GM10847 (cell line): ENCODE measurements around the gene XRCC3.

Source experiments
- POLR2A ChIP-seq: IDR thresholded peaks from 2 replicates; pipeline ENCODE4 v1.6.1; 2011; ENCODE audit not compliant: insufficient read length; ENCODE audit errors: extremely low read depth

Gene XRCC3

DNA sequence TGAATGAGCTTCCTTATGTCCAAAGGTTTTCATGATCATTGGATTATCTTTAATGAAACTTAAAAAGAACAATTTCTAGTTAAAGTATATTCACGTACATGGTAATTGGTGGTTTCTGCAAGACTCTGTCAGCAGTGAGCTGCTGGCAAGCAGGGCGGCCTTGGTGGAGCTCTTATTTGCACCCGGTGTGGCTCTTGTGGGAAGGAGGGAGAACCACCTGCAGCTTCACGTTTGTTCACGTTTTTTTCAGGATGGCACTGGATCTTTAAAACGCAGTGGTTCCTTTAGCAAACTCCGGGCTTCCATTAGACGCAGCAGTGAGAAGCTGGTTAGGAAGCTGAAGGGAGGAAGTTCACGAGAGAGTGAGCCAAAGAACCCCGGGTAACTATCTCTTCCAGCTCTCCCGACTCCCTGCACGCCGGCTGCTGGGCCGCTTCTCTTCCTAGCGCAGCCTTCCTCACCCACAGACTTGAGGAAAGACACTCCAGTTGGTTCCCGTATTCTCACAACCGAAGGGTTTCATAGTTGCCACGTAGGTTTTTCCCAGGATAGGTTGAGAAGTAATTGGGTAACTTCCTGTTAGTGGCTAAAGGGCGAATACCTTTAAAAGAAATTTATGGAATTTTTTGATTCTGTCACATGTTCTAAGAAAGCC, 28.3 kb downstream of the XRCC3 start:
- no peak for TF ChIP-seq POLR2A

DNA sequence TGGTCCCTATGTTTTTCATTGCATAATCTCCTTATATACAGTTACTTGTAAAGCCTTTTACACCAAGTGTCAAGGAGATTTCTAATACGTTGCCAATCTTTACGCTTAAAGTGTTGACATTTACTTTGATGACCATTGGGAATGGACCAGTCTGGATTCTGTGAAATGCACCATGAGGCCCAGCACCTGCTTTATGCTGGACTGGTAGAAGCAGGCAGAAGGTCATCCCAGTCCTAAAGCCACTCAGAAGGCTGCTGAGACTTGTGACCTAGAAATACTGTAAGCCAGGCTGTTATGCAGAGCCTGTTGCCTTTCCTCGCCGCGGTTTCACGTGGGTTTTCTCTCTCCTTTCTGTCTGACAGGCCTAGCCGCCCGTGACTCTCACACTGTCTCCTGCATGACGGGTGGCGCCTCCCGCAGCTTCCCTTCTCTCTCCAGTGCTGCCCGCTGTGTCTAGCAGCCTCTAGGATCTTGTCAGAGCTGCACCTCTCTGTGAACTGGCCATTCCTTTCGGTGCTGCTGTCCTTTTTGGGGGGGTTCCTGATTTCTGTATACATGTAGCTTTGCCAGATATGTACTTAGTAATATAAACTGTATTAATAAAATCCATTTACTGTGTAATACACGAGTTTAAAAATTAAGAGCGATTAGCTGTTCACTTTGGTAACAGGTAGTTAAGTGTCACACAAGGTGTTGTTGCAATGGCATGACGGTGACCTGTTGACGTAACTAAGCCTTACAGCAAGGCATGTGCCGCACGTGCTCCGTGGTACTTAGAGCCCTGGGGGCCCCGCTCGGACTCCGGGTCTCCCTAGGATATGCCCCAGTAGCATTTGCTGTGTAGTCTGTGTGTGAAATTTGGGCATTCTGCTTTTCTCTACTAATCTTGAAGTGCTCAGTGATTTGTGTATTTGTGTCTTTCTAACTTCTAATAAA, 29.7 kb downstream of the XRCC3 start:
- TF ChIP-seq POLR2A: no peak

DNA sequence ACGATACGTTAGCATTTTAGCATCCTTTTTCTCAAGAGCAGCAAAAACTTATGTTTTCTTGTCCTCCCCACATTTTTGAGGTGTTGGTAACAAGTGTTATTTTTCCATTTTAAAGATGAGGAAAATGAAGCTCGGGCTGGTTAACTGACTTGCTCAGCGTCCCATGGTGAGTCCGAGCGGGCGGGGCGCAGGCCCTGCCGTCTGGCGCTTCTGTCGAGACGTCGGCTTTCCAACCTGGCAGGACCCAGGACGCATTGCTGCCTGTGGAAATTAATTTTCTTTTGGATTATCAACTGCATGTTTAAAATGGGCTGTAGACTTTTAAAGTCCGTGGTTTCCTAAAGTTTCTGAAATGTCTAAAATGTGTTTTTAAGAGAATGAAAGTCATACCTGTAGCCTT, 30.4 kb downstream of the XRCC3 start:
- TF ChIP-seq POLR2A: no peak

DNA sequence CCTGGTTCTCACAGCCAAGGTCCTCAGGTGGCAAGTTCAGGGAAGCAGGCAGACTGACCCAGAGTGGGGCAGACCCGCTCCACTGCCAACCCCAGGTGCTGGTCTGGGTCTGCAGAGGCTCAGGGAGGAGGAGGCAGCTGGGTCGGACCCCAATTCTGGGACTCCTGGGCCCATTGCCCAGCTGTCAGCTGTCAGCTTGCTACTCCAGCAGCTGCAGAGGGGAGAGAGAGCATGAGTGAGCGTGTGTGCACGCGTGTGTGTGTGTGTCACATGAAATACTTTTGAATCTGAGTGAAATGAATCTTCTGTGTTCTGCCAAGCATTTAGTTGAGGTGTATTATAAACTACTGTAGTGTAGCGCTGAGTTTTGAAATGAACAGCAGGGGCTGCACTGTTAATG, 30.8 kb downstream of the XRCC3 start:
- no peak for TF ChIP-seq POLR2A

DNA sequence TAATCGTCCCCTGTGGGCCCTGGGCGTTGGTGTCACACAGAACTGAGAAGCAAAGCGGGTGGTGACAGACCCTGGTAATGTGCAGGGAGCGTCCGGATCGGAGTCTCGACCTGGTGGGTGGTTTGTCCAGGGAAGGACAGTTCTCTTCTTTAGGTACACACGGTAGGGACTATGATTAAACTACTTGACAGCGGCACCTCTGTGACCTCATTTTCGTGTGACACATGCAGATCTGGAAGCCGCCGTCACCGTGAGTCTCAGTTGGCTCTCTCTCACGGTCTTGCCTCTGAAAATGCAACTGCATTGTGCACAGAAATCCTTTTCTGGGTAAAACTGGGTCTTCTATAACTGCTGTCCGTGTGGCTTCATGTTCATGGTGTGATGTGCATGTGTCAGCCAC, 32.1 kb downstream of the XRCC3 start:
- TF ChIP-seq POLR2A: no peak

DNA sequence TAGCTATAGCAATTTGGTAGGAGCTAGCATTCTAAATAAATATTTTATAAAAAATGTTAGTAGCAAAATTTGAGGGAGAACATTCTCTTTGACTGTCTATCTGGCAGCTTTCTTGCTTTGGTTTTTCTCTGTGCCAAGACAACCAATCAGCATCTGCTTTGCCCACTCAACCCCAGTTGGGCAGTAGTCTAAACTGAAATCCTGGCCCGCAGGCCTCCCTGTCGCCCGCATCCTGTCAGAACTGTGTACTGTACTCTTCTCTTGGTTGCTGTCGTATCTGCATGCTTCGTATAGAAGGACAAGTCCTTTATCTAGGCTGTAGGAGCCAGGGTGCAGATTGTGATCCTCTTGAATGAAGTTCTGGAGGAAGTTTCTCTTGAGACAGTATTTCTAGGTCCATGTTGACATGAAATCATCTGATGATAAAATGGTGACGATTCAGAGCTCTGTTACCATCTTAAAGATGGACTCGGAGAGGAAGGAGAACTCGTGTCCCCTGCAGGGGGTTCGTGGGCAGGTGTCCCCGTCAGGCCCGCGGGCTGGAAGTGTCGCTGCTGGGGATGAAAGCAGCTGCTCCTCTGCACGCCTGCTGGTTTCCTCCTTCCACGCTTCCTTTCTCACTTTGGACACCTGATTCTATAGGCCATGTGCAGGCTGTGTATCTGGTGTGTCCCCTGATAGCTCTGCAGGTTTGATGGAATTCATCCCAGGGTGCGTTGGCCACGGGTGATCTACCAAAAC, 34.6 kb downstream of the XRCC3 start:
- no peak for TF ChIP-seq POLR2A

DNA sequence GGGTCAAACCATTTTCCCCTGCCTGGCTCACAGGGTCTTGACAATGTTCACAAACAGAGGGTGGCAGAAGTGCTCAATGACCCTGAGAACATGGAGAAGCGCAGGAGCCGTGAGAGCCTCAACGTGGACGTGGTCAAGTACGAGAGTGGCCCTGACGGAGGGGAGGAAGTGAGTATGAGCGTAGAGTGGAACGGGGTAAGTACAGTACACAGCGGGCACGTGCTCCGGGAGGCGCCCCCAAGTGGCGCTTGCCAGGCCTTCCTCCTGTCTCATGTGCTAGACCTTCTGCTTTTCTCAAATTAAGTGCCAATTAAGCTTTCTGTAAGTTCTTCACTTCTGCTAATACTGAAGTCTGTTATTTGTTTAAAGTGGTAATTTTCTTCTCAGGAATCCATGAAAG, 35.9 kb downstream of the XRCC3 start:
- TF ChIP-seq POLR2A: no peak

DNA sequence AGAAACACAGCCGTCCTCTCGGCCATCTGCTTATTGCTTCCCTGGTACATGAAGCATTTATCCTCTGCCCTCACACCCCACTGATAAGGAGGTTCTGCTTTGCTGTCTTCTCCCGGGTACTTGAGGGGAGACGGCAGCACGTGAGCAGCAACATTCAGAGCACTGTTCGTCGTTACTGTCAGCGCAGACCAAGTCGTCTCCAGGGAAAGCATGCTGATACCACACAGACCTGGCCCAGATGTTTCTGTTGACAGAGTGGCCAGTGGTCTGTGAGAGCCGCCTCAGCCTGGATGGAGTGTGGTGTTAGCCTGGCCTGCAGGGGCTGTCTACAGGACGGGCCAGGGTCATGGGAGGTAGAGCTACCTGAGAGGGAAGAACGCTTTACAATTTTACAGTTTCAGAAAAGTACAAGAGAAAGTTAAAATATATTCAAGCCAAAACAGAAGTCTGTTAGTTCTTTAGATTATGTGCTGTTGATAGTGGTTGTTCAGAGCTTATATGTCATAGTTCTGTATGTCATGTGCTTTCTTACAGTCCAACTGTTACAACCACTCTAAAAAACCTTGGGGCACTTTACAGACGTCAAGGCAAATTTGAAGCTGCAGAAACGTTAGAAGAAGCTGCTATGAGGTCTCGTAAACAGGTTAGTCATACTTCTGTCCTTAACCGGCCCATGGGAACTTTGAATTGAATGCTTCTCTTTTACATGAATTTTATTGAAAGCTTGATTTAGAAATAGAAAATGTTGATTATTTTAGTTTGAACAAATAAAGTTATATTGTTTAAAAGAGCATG, 38.2 kb downstream of the XRCC3 start:
- TF ChIP-seq POLR2A: no peak

DNA sequence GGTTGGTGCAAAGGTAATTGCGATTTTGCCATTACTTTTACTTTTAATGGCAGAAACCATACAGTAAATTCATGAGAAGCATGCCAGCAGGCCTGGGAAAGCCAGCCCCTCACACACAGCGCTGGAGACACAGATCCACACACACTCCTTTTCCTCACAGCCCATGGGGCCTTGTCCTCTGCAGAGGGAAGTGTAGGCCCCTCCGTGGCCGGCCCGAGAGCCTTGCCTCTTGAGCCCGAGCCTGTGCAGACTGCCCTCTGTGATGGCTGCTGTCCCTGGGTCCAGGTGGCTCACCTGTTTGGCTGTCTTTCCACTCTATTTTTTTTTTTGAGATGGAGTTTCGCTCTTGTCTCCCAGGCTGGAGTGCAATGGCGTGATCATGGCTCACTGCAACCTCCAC, 39.3 kb downstream of the XRCC3 start:
- TF ChIP-seq POLR2A: no peak

DNA sequence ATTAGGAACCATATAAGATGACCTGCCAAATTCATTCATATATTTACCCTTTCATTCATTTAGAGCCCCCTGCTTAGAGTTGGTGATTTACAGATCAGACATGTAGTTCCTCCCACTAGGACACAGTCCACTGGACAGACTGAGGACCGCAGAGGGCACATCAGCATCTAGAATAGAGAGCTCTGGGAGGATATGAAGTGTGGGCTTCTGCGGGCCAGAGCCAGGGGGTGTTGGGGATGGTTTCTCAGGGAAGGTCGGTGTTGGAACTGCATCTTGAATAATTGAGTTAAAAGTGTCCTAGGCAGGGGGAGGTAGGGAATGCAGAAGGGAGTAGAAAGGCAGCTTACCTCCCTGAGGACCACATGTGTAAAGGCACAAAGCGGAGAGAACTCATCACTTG, 43.3 kb downstream of the XRCC3 start:
- TF ChIP-seq POLR2A: no peak

DNA sequence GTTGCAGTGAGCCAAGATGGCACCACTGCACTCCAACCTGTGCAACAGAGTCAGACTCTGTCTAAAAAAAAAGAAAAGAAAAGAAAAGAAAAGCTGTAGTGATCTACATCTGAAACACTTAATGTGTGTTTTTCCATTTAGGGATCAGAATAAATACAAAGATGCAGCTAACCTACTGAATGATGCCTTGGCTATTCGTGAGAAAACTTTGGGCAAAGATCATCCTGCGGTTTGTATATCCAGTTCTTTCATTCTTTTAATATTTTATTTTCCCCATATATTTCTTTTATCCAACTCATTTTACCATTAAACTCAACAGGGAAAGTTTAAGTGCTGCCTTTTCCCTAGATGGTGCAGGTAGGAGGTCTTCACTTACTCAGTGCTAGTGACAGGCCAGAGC, 45.9 kb downstream of the XRCC3 start:
- no peak for TF ChIP-seq POLR2A

DNA sequence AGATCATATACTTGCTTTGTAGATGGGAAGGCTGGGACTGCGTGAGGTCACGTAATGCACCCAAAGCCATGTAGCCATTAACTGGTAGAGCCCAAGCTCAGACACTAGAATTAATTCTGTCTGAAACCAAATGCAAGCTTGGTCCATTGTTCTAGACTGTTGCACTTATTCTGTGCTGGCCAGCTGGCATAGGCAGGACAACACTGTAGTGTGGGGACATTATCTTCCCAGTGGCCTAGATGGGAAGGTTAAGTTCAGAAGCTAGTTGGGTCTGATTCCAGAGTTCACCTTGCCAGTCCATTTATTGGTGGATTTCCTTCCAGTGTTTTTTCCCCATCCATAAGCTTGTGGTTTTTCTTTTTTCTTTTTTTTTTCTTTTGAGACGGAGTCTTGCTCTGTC, 47.1 kb downstream of the XRCC3 start:
- TF ChIP-seq POLR2A: no peak

DNA sequence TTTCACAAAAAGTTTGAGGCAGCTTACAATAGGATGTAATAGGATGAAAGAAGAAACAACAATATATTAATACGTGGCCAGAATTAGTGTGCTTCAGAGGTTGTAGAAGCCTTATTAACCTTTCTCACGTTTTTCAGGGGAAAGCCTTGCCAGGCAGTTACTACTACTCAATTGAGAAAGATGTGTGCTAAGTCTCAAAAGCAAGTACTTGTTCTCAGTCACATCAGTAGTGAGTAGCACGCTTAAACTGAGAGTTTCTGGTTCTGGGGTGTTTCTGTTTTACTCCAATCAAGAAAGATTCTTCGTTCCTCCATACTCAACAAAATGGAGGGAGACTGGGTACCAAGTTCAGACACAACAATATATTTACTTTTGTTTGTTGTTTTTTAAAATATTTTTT, 47.6 kb downstream of the XRCC3 start:
- TF ChIP-seq POLR2A: no peak

DNA sequence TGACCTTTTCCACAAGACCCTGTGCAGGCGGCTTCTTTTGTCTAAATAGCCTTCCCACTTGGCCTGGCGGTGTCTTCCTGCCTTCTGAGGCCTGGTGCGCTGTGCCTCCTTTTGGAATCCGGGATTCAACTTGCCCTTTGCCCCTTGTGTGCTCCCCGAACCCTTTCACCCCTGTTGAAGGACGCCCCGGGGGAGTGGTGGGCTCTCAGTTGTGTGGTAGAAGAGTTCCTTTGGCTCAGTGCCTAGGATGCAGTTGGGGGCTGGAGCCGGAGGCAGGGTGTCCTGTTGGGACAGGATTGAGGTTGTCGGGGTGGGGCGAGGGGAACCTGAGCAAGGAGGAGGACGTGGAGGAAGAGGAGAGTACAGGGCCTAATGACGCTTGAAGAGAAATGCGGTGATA, 51.7 kb downstream of the XRCC3 start:
- no peak for TF ChIP-seq POLR2A

DNA sequence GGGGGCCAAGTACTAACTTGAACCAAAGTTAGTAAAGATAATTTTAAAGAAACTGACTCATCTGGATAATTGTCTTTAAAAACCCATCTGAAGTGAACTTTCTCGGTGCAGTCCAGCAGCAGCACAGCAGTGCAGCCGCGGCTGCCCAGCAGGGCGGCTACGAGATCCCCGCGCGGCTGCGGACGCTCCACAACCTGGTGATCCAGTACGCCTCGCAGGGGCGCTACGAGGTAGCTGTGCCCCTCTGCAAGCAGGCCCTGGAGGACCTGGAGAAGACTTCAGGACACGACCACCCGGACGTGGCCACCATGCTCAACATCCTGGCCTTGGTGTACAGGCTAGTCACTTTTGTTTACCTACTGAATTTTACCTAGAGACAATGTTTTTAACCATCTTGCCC, 52.7 kb downstream of the XRCC3 start:
- TF ChIP-seq POLR2A: no peak

DNA sequence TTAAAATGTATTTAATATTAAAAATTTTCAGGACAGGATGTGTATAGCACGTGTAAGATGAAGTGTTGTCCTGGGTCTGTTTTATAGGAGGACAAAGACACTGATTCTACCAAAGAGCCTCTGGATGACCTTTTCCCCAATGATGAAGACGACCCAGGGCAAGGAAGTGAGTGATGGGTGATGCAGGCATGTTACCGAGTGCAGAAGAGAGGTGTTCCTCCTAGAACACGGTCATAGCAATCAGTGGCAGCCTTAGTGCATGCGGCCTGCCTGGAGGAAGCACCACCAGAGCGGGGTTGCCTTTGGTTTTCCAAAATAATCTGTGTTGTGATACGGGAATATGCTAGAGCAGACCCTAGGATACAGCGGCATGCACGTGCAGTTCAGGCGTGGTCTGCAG, 53.2 kb downstream of the XRCC3 start:
- no peak for TF ChIP-seq POLR2A

DNA sequence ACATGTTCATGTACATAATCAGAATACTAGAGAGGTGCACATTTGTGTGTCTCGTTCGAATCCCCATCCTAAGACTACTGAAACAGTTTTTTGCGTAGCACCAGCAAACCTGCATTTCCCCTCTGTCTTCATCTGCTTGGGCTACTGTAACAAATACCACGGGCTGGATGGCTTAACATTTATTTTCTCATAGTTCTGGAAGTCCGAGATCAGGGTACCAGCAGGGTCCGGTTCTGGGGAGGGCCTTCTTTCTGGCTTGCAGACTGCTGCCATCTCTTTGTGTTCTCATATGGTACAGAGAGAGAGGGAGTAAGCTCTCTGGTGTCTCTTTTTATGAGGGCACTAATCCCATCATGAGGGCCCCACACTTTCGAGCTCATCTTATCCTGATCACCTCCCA, 55.6 kb downstream of the XRCC3 start:
- TF ChIP-seq POLR2A: no peak
